Small intestine (tissue), 7 donors: ENCODE measurements around the gene PRKCB. TPM values are rescaled to one million over a fixed set of nuclear protein-coding genes. Genes with fewer than 3 reads are reported as not detected.
A peak's percentile ranks its signal among the peaks of the same experiment; 100 is the strongest.

Experiments
- DNase-seq, 2 donors: peaks; one replicate each; pipeline versions ENCODE4 v3.0.0 to v3.0.0-alpha.2; 2013
- FAIRE-seq: peaks from 2 replicates; lab custom pipeline; 2012; peaks lifted over from hg19 to GRCh38; lab: Jason Lieb, UNC
- H3K27ac ChIP-seq, 3 donors: one replicate each; pipeline ENCODE4 v1.5.1; 2013; ENCODE audit warnings: low read length in 2 of 3, mild to moderate bottlenecking in 2 of 3, control low read depth in 1 of 3, inconsistent platforms in 1 of 3, low read depth in 1 of 3, moderate library complexity in 1 of 3
- H3K27me3 ChIP-seq, 3 donors: one replicate each; pipeline ENCODE4 v1.6.1; 2013; ENCODE audit warnings: low read length in 3 of 3, inconsistent platforms in 1 of 3; ENCODE audit not compliant: control insufficient read depth in 3 of 3, insufficient read depth in 3 of 3
- H3K36me3 ChIP-seq, 3 donors: one replicate each; pipeline ENCODE4 v1.6.1; 2013; ENCODE audit warnings: low read length in 3 of 3, inconsistent platforms in 1 of 3, low read depth in 1 of 3, mild to moderate bottlenecking in 1 of 3, moderate library complexity in 1 of 3; ENCODE audit not compliant: control insufficient read depth in 3 of 3, insufficient read depth in 2 of 3
- H3K4me1 ChIP-seq, 3 donors: one replicate each; pipeline ENCODE4 v1.6.1; 2013; ENCODE audit warnings: low read length in 2 of 3, inconsistent platforms in 1 of 3, low read depth in 1 of 3, mild to moderate bottlenecking in 1 of 3, moderate library complexity in 1 of 3; ENCODE audit not compliant: control insufficient read depth in 3 of 3, insufficient read depth in 2 of 3
- H3K4me3 ChIP-seq, 3 donors: one replicate each; pipeline ENCODE4 v1.5.1; 2013; ENCODE audit warnings: low read length in 3 of 3, control low read depth in 1 of 3, inconsistent platforms in 1 of 3, low read depth in 1 of 3, mild to moderate bottlenecking in 1 of 3, moderate library complexity in 1 of 3
- H3K9me3 ChIP-seq, 2 donors: one replicate each; pipeline ENCODE4 v1.6.1; 2013; ENCODE audit warnings: low read depth in 1 of 2, low read length in 1 of 2; ENCODE audit not compliant: control insufficient read depth in 2 of 2, insufficient read depth in 1 of 2
- WGBS, 3 donors: extraction: QIAGEN DNeasy Blood & Tissue Kit; methylation state at CpG; one replicate each; pipeline ENCODE4 v1.1.7; 2013; 5-methylcytosine and 5-hydroxymethylcytosine counted together
- polyA plus RNA-seq, 4 donors: library from polyadenylated mRNA; stranded (reverse) in 3 of 4; unstranded in 1 of 4; fragments of 200-250 nt in 3 of 4; fragments of 120-200 nt in 1 of 4; gene quantifications; one replicate each; pipeline versions ENCODE4 v1.2.1 to v1.2.3, GENCODE V29; 2013
- donor health status: healthy with polysubstance abuse.
- donor health status: control.
- donor health status: control.
- donor health status: Bipolar disorder and iron deficiency.
- donor health status: healthy.

PRKCB gene
- polyA plus RNA-seq, 4 donors: 2.3 to 5.1 (median 2.8) TPM

DNA sequence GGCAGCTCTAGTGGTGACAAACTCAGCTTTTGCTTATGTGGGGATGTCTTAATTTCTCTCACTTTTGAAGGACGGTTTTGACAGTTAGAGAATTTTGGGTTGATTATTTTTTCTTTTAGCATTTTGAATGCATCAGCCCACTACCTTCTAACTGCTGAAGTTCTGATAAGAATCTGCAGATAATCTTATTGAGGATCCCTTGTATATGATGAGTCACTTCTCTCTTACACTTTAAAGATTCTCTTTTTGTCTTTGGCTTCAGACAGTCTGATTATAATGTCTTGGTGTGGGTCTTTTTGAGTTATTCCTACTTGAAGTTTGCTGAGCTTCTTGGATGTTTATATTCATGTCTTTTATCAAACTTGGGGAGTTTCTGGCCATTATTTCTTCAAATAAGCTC, 5.5 kb upstream of the PRKCB start:
- WGBS, 3 donors: 6 to 45% (median 8%) methylated on average over 1 of the region's 1 CpG

DNA sequence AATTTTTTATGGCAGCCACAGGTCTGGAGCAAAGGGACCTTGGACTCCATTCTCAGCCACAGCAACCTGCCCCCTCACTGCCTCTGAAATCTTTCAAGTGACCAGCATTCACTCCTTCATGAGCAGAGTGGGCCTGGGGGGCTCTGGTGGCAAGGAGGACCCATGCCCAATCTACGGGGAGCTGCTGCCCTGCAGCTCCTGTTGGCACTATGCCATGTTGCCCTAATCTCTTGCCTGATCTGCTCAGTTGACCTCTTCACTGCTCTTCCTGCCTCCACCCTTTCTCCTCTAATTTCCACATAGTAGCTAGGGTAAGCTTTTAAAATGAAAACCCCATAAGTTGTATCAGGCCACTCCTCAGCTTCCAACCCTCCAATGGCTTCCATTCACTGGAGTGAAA, 2.9 kb upstream of the PRKCB start:
- no peaks in the 10 kb centered on the region for H3K36me3 ChIP-seq
- H3K9me3 ChIP-seq: peaks cover 0 to 3% of the 10 kb centered on the region in 2 donors
- 38 to 62% (median 58%) methylated on average over 1 of the region's 1 CpG for WGBS, 3 donors
- H3K27ac ChIP-seq: no peak overlapping the region
- H3K4me3 ChIP-seq: no peak overlapping the region
- peaks cover 0 to 2% (median 0%) of the 10 kb centered on the region in 3 donors for H3K4me1 ChIP-seq
- FAIRE-seq (no peak), DNase-seq (peak in 1 of 2 donors; percentile 12)
- H3K27me3 ChIP-seq: peaks cover 0 to 31% (median 0%) of the 10 kb centered on the region in 3 donors

More for the DNA sequence above, 5.5 kb upstream of the PRKCB start:
- Histone ChIP-seq H3K27ac (no peak overlapping the region), H3K4me1 (peaks cover 0 to 5% (median 0%) of the 10 kb centered on the region in 3 donors), H3K9me3 (peaks cover 0 to 3% of the 10 kb centered on the region in 2 donors), H3K27me3 (peaks cover 0 to 13% (median 0%) of the 10 kb centered on the region in 3 donors), H3K4me3 (no peak overlapping the region), H3K36me3 (no peaks in the 10 kb centered on the region)
- no peak for DNase-seq
- FAIRE-seq: no peak

DNA sequence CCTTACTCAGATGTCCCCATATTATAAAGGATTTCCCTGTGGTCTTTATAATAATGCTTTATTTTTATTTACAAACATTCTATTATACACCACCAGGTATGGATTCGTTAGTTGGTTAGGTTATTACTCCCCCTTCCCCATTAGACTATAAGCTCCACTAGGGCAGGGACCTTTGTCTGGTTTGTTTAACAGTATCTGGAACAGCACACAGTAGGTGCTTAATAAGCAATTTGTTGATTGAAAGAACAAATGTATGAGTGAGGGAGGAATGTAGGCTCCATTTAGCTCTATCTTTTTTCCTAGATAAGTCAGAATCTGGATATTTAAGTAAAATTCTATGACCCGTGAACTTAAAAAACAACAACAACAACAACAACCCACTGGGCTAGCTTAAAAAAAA, 2.3 kb upstream of the PRKCB start:
- Histone ChIP-seq H3K27ac (no peak overlapping the region), H3K9me3 (peaks cover 0 to 3% of the 10 kb centered on the region in 2 donors), H3K4me1 (peaks cover 0 to 2% (median 0%) of the 10 kb centered on the region in 3 donors), H3K36me3 (no peaks in the 10 kb centered on the region), H3K4me3 (no peak overlapping the region), H3K27me3 (peaks cover 0 to 37% (median 0%) of the 10 kb centered on the region in 3 donors)
- DNase-seq (no peak), FAIRE-seq (no peak)
- 90 to 93% (median 93%) methylated on average over 2 of the region's 2 CpGs for WGBS, 3 donors

DNA sequence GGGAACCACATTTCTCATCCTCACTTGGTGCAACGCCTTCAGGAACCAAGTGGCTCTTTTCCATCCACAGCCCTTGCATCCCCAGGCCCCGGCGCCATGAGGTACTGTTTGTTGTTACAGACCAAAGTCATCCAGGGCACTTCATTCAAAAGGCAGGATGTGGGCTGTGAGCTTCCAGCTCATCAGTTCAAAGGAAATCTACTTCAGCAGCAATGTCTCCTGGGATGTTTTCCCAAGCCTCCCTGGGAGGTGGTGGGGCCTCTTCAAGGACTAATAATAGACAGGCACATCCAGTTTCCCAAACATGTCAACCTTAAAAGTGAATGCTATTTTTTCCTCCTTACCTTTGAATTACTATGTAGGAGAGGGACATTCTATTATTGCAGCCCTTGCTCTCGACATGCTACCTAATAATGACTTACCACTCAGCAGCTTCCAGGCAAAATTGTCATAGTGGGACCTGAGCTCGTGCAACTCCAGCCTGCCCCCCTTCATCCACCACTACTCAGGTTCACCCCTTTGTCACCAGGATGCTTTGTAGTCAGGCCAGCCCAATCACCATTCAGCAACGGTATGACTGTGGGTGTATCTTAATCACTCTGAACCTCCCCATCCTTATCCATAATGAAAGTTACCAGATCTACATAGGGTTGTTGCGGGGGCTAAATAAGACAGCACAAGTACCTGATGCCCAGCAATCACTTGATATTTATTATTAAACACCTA, 1.7 kb upstream of the PRKCB start:
- peaks cover 0 to 3% of the 10 kb centered on the region in 2 donors for H3K9me3 ChIP-seq
- no peak overlapping the region for H3K27ac ChIP-seq
- H3K4me3 ChIP-seq: no peak overlapping the region
- no peak for DNase-seq
- WGBS, 3 donors: 79 to 89% (median 81%) methylated on average over 7 of the region's 7 CpGs
- peaks cover 0 to 39% (median 0%) of the 10 kb centered on the region in 3 donors for H3K27me3 ChIP-seq
- H3K4me1 ChIP-seq: peaks cover 0 to 2% (median 0%) of the 10 kb centered on the region in 3 donors
- H3K36me3 ChIP-seq: no peaks in the 10 kb centered on the region
- FAIRE-seq: no peak

DNA sequence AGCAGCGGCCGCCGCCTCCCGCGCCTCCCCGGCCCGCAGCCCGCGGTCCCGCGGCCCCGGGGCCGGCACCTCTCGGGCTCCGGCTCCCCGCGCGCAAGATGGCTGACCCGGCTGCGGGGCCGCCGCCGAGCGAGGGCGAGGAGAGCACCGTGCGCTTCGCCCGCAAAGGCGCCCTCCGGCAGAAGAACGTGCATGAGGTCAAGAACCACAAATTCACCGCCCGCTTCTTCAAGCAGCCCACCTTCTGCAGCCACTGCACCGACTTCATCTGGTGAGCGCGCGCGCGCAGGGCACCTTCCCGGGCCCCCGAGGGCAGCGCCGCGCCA, 258 bp downstream of the PRKCB start:
- WGBS, 3 donors: 0 to 1% (median 1%) methylated on average over 29 to 45 of the region's 45 CpGs
- no peaks in the 10 kb centered on the region for H3K9me3 ChIP-seq
- DNase-seq (peak in 1 of 2 donors; percentile 10), FAIRE-seq (no peak)
- H3K36me3 ChIP-seq: no peaks in the 10 kb centered on the region
- H3K4me1 ChIP-seq: peaks cover 0 to 2% (median 0%) of the 10 kb centered on the region in 3 donors
- H3K4me3 ChIP-seq: peak overlapping the region in 2 of 3 donors; percentile 46 to 78
- H3K27me3 ChIP-seq: peaks cover 0 to 50% (median 0%) of the 10 kb centered on the region in 3 donors
- H3K27ac ChIP-seq: no peak overlapping the region

DNA sequence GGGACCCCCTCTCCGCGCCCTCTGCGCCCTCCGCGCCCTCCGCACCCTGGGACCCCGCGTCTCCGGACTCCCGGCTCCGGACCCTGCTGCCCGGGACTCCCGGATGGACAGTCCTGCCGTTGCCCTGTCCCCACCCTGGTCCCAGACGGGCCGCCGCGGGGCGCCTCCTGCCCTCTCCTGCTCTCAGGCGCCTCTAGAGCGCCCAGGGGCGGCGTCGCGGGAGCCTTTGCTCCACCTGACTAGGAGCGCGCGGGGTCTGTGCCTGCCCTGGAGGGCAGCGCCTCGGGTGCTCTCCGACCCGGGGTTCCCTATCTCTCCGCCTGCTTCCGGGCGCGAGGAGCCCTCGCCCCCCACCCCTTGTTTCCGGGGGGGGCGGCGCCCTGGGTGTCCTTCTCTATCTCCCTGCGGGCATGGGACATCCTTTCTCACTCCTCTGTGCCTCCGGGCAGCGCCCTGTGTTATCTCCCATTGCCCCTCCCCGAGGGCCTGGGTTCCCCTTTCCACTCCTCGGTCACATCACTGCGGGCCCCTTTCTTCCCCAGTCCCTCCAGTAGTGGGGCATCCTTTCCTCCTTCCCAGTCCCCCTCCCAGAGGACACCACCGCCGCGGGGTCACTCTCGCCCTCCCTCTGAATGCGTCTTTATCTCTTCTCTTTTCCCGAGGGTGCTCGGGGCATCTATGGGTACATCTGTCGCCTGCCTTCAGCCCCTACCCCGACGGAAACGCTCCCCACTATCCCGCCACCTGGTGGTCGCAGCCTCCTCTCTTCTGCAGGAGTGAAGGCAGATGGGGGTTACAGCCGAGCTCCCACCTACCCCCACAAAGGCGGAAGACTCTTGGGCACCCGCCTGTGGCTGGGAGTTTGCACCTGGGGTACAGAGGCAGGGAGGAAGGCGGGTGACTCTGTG, 875 bp downstream of the PRKCB start:
- H3K4me1 ChIP-seq: peaks cover 0 to 2% (median 0%) of the 10 kb centered on the region in 3 donors
- peak; percentile 6 to 30 for DNase-seq
- peak overlapping the region in 2 of 3 donors; percentile 46 to 78 for H3K4me3 ChIP-seq
- WGBS, 3 donors: 1 to 4% (median 2%) methylated on average over 45 to 63 of the region's 63 CpGs
- peaks cover 0 to 50% (median 0%) of the 10 kb centered on the region in 3 donors for H3K27me3 ChIP-seq
- no peaks in the 10 kb centered on the region for H3K9me3 ChIP-seq
- no peak overlapping the region for H3K27ac ChIP-seq
- FAIRE-seq: no peak
- no peaks in the 10 kb centered on the region for H3K36me3 ChIP-seq

DNA sequence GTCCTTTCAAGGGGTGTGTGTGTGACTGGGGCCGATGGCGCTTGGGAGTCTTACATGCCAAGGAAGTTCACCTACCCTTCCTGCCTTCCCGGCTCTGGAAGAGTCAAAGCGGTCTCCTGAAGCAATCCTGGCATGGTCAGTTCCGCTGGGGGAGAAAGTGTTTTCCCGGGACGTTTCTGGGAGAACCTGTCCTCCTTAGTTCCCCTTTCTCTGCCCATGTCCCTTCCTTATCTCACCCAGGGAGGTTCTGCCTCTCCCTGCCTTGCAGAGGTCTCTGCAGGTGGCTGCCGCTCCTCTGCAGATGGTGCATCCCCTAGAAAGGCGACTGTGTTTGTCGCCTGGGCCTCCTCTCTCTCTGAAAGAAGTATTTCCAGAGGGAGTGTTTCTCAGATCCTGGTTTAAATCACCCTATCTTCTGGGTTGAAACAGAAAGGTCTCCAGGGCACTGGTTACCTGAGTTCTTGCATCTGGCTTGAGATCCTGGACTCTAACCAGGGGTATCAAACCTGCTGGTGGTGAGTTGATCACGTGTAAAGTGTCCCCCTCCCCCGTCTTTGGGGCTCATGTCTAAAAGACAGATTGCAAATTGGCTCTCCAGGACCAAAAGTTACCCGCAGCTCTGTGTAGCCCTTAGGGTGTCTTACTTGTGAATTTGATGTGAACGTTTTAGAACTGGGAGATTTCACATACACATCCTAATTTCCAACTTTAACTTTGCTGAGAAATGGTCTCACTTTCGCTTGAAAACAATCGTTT, 1.9 kb downstream of the PRKCB start:
- DNase-seq: no peak
- Histone ChIP-seq H3K27me3 (peaks cover 0 to 50% (median 0%) of the 10 kb centered on the region in 3 donors), H3K27ac (no peak overlapping the region), H3K9me3 (no peaks in the 10 kb centered on the region), H3K4me3 (peak overlapping the region in 2 of 3 donors; percentile 32 to 78), H3K4me1 (peaks cover 0 to 2% (median 0%) of the 10 kb centered on the region in 3 donors), H3K36me3 (no peaks in the 10 kb centered on the region)
- no peak for FAIRE-seq
- 34 to 42% (median 42%) methylated on average over 16 of the region's 16 CpGs for WGBS, 3 donors
